HEK293T (cell line): Measurements from ENCODE around the gene MACROD2.

Experiments used
- ARNT ChIP-seq: fragments of 450-650 bp; IDR thresholded peaks from 2 replicates; pipeline ENCODE4 v1.6.1; 2017; ENCODE audit warnings: mild to moderate bottlenecking
- FOXA1 ChIP-seq: fragments of 450-650 bp; IDR thresholded peaks from 2 replicates; pipeline ENCODE4 v1.6.1; 2016; ENCODE audit warnings: mild to moderate bottlenecking
- L3MBTL2 ChIP-seq: fragments of 450-650 bp; conservative IDR thresholded peaks from 2 replicates; pipeline ENCODE4 v1.6.1; 2016; ENCODE audit warnings: mild to moderate bottlenecking
- NFRKB ChIP-seq: fragments of 450-650 bp; IDR thresholded peaks from 2 replicates; pipeline ENCODE4 v1.6.1; 2016; ENCODE audit warnings: mild to moderate bottlenecking, moderate library complexity

- no peak for TF ChIP-seq NFRKB
- no peak for TF ChIP-seq L3MBTL2
- TF ChIP-seq ARNT, result no peak
- TF ChIP-seq FOXA1, result no peak
Observed at GRCh38 chr20:14918976-14919375, 923.7 kb downstream of the MACROD2 start.
